HEK293 (cell line): ENCODE results near the gene ATP6V1F.

Experiments used
- FEZF1 ChIP-seq: fragments of 450-650 bp; formaldehyde crosslinking; IDR thresholded peaks from 2 replicates; pipeline ENCODE4 v1.5.1; 2016; ENCODE audit warnings: missing biosample characterization, missing genetic modification characterization
- PRDM1 ChIP-seq: fragments of 450-650 bp; formaldehyde crosslinking; IDR thresholded peaks from 2 replicates; pipeline ENCODE4; 2016; ENCODE audit warnings: missing biosample characterization, missing genetic modification characterization
- REPIN1 ChIP-seq: fragments of 450-650 bp; formaldehyde crosslinking; IDR thresholded peaks from 2 replicates; pipeline ENCODE4 v1.5.1; 2017; ENCODE audit warnings: missing biosample characterization, missing genetic modification characterization, low read depth
- YY1 ChIP-seq: fragments of 450-650 bp; formaldehyde crosslinking; IDR thresholded peaks from 2 replicates; pipeline ENCODE4 v1.5.1; 2018; ENCODE audit warnings: missing biosample characterization, missing genetic modification characterization
- ZIC2 ChIP-seq: fragments of 450-650 bp; formaldehyde crosslinking; IDR thresholded peaks from 2 replicates; pipeline ENCODE4 v1.5.1; 2016; ENCODE audit warnings: missing biosample characterization, missing genetic modification characterization
- ZNF140 ChIP-seq: fragments of 450-650 bp; formaldehyde crosslinking; IDR thresholded peaks from 2 replicates; pipeline ENCODE4 v1.5.1; 2016; ENCODE audit warnings: missing biosample characterization, missing genetic modification characterization
- ZNF146 ChIP-seq: fragments of 450-650 bp; formaldehyde crosslinking; IDR thresholded peaks from 2 replicates; pipeline ENCODE4 v1.5.1; 2016; ENCODE audit warnings: missing biosample characterization, missing genetic modification characterization
- ZNF549 ChIP-seq: fragments of 450-650 bp; IDR thresholded peaks from 2 replicates; pipeline ENCODE4 v1.5.1; 2018; ENCODE audit warnings: missing biosample characterization, missing genetic modification characterization, mild to moderate bottlenecking, inconsistent platforms, moderate library complexity
- ZNF785 ChIP-seq: fragments of 450-650 bp; formaldehyde crosslinking; IDR thresholded peaks from 2 replicates; pipeline ENCODE4 v1.5.1; 2016; ENCODE audit warnings: missing biosample characterization, missing genetic modification characterization
- TF ChIP-seq, protein P1 (sequence below): fragments of 450-650 bp; formaldehyde crosslinking; IDR thresholded peaks from 2 replicates; pipeline ENCODE4 v1.5.1; 2016; ENCODE audit warnings: missing biosample characterization, missing genetic modification characterization
- TF ChIP-seq, protein P2 (sequence below): fragments of 450-650 bp; formaldehyde crosslinking; IDR thresholded peaks from 2 replicates; pipeline ENCODE4 v1.5.1; 2016; ENCODE audit warnings: missing biosample characterization, missing genetic modification characterization
- TF ChIP-seq, protein P3 (sequence below): fragments of 450-650 bp; formaldehyde crosslinking; IDR thresholded peaks from 2 replicates; pipeline ENCODE4 v1.5.1; 2016; ENCODE audit warnings: missing biosample characterization, missing genetic modification characterization

DNA sequence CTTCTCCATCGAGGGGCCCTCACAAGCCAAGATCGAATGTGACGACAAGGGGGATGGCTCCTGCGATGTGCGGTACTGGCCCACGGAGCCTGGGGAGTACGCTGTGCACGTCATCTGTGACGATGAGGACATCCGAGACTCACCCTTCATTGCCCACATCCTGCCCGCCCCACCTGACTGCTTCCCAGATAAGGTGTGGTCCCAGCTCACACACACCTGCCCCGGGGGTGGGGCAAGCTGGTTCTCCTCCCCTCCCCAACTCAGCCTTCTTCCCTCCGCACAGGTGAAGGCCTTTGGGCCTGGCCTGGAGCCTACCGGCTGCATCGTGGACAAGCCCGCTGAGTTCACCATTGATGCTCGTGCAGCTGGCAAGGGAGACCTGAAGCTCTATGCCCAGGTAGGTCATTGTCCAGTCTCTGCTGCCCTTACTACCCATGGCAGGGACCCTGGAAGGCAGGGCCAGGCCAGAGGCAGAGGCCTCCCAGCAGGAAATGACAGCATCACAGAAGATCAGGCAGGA, 21.4 kb upstream of the ATP6V1F start:
- TF ChIP-seq PRDM1, result no peak
- no peak for TF ChIP-seq ZNF146 (tag by site-specific recombination)
- TF ChIP-seq ZIC2 (tag by site-specific recombination), result no peak
- TF ChIP-seq, protein P1, sequence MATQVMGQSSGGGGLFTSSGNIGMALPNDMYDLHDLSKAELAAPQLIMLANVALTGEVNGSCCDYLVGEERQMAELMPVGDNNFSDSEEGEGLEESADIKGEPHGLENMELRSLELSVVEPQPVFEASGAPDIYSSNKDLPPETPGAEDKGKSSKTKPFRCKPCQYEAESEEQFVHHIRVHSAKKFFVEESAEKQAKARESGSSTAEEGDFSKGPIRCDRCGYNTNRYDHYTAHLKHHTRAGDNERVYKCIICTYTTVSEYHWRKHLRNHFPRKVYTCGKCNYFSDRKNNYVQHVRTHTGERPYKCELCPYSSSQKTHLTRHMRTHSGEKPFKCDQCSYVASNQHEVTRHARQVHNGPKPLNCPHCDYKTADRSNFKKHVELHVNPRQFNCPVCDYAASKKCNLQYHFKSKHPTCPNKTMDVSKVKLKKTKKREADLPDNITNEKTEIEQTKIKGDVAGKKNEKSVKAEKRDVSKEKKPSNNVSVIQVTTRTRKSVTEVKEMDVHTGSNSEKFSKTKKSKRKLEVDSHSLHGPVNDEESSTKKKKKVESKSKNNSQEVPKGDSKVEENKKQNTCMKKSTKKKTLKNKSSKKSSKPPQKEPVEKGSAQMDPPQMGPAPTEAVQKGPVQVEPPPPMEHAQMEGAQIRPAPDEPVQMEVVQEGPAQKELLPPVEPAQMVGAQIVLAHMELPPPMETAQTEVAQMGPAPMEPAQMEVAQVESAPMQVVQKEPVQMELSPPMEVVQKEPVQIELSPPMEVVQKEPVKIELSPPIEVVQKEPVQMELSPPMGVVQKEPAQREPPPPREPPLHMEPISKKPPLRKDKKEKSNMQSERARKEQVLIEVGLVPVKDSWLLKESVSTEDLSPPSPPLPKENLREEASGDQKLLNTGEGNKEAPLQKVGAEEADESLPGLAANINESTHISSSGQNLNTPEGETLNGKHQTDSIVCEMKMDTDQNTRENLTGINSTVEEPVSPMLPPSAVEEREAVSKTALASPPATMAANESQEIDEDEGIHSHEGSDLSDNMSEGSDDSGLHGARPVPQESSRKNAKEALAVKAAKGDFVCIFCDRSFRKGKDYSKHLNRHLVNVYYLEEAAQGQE (tag by site-specific recombination), result no peak
- TF ChIP-seq, protein P2, sequence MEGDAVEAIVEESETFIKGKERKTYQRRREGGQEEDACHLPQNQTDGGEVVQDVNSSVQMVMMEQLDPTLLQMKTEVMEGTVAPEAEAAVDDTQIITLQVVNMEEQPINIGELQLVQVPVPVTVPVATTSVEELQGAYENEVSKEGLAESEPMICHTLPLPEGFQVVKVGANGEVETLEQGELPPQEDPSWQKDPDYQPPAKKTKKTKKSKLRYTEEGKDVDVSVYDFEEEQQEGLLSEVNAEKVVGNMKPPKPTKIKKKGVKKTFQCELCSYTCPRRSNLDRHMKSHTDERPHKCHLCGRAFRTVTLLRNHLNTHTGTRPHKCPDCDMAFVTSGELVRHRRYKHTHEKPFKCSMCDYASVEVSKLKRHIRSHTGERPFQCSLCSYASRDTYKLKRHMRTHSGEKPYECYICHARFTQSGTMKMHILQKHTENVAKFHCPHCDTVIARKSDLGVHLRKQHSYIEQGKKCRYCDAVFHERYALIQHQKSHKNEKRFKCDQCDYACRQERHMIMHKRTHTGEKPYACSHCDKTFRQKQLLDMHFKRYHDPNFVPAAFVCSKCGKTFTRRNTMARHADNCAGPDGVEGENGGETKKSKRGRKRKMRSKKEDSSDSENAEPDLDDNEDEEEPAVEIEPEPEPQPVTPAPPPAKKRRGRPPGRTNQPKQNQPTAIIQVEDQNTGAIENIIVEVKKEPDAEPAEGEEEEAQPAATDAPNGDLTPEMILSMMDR (tag by site-specific recombination), result no peak
- no peak for TF ChIP-seq ZNF785 (tag by site-specific recombination)
- no peak for TF ChIP-seq ZNF140 (tag by site-specific recombination)
- no peak for TF ChIP-seq REPIN1 (tag by site-specific recombination)
- TF ChIP-seq, protein P3, sequence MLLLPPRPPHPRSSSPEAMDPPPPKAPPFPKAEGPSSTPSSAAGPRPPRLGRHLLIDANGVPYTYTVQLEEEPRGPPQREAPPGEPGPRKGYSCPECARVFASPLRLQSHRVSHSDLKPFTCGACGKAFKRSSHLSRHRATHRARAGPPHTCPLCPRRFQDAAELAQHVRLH (tag by site-specific recombination), result no peak
- TF ChIP-seq YY1 (tag by site-specific recombination), result no peak
- no peak for TF ChIP-seq FEZF1 (tag by site-specific recombination)
- no peak for TF ChIP-seq ZNF549 (tag by site-specific recombination)
